ENCODE measurements around the gene SV2B.

The SV2B gene

GRCh38 chr15:91061997-91062396, 38.1 kb upstream of the SV2B start:
- Mint-ChIP-seq H3K27me3 (ENCODE audit: low read depth, poor library complexity) (peaks cover 24% of the 10 kb centered on the region), H3K36me3 (ENCODE audit: low read depth) (no peaks in the 10 kb centered on the region), H3K4me3 (no peak overlapping the region), H3K9me3 (peaks cover 17% of the 10 kb centered on the region), H3K27ac (no peak overlapping the region), H3K4me1 (peaks cover 6% of the 10 kb centered on the region)
- TF ChIP-seq CTCF (IDR thresholded peaks at IDR 0.05), result no peak
- DNase-seq, result no peak

- Mint-ChIP-seq H3K9me3 (peaks cover 9% of the 10 kb centered on the region), H3K4me1 (peaks cover 15% of the 10 kb centered on the region), H3K4me3 (no peak overlapping the region), H3K27ac (no peak overlapping the region), H3K27me3 (ENCODE audit: low read depth, poor library complexity) (peaks cover 7% of the 10 kb centered on the region), H3K36me3 (ENCODE audit: low read depth) (no peaks in the 10 kb centered on the region)
- TF ChIP-seq CTCF (IDR thresholded peaks at IDR 0.05), result no peak
- DNase-seq, result no peak
These were observed 34.6 kb upstream of the SV2B start for GRCh38 chr15:91065505-91065904.

GRCh38 chr15:91067036-91067435, 33.0 kb upstream of the SV2B start:
- Mint-ChIP-seq H3K27ac (no peak overlapping the region), H3K36me3 (ENCODE audit: low read depth) (no peaks in the 10 kb centered on the region), H3K4me1 (peaks cover 14% of the 10 kb centered on the region), H3K4me3 (no peak overlapping the region), H3K27me3 (ENCODE audit: low read depth, poor library complexity) (peaks cover 13% of the 10 kb centered on the region), H3K9me3 (peaks cover 5% of the 10 kb centered on the region)
- DNase-seq, result no peak
- TF ChIP-seq CTCF (IDR thresholded peaks at IDR 0.05), result no peak

- no peak overlapping the region for H3K4me3 Mint-ChIP-seq
- no peak overlapping the region for H3K27ac Mint-ChIP-seq
- H3K27me3 Mint-ChIP-seq (ENCODE audit: low read depth, poor library complexity), result peaks cover 20% of the 10 kb centered on the region
- H3K4me1 Mint-ChIP-seq, result peaks cover 9% of the 10 kb centered on the region
- TF ChIP-seq CTCF (IDR thresholded peaks at IDR 0.05), result no peak
- DNase-seq, result no peak
- H3K36me3 Mint-ChIP-seq (ENCODE audit: low read depth), result no peaks in the 10 kb centered on the region
- peaks cover 5% of the 10 kb centered on the region for H3K9me3 Mint-ChIP-seq
These were observed 31.6 kb upstream of the SV2B start for GRCh38 chr15:91068436-91068835.

GRCh38 chr15:91068966-91069365, 31.1 kb upstream of the SV2B start:
- TF ChIP-seq CTCF (IDR thresholded peaks at IDR 0.05), result no peak
- peaks cover 9% of the 10 kb centered on the region for H3K4me1 Mint-ChIP-seq
- H3K9me3 Mint-ChIP-seq, result peaks cover 5% of the 10 kb centered on the region
- no peak overlapping the region for H3K27ac Mint-ChIP-seq
- H3K27me3 Mint-ChIP-seq (ENCODE audit: low read depth, poor library complexity), result peaks cover 20% of the 10 kb centered on the region
- DNase-seq, result no peak
- H3K4me3 Mint-ChIP-seq, result no peak overlapping the region
- no peaks in the 10 kb centered on the region for H3K36me3 Mint-ChIP-seq (ENCODE audit: low read depth)

GRCh38 chr15:91070872-91071271, 29.2 kb upstream of the SV2B start:
- Mint-ChIP-seq H3K27ac (no peak overlapping the region), H3K4me1 (peaks cover 9% of the 10 kb centered on the region), H3K36me3 (ENCODE audit: low read depth) (no peaks in the 10 kb centered on the region), H3K9me3 (no peaks in the 10 kb centered on the region), H3K4me3 (no peak overlapping the region), H3K27me3 (ENCODE audit: low read depth, poor library complexity) (peaks cover 26% of the 10 kb centered on the region)
- DNase-seq, result no peak
- no peak for TF ChIP-seq CTCF (IDR thresholded peaks at IDR 0.05)

Data from nephron progenitor cell (in vitro differentiated cells).